AG04450 (cell line): ENCODE measurements around the gene SOX1. TPM values are rescaled to one million over a fixed set of nuclear protein-coding genes. Genes with fewer than 3 reads are reported as not detected.

ENCODE experiments used
- CTCF ChIA-PET: fragments of 300-600, 350-600 bp; formaldehyde crosslinking; extraction: SDS; loops from one replicate; lab custom pipeline; 2022; ENCODE audit warnings: antibody characterized with exemption, inconsistent platforms; lab: Charles Lee
- POLR2A ChIA-PET: fragments of 350-600 bp; formaldehyde crosslinking; extraction: SDS; loops from one replicate; lab custom pipeline; 2021; ENCODE audit warnings: antibody characterized with exemption, inconsistent platforms; lab: Yijun Ruan, JAX
- DNase-seq: peaks from one replicate; pipeline ENCODE4 v3.0.0-alpha.2; 2011; ENCODE audit warnings: low read depth, low spot score
- H3K27ac ChIP-seq: one replicate; pipeline ENCODE4 v1.5.1; 2012; ENCODE audit warnings: low read depth, low read length, control low read depth
- H3K27me3 ChIP-seq: one replicate; pipeline ENCODE4 v1.6.0; 2012; ENCODE audit warnings: low read length; ENCODE audit not compliant: control insufficient read depth, insufficient read depth
- H3K4me3 ChIP-seq: 2 replicates; pipeline ENCODE4 v1.5.1; 2011; ENCODE audit warnings: mild to moderate bottlenecking, low read depth, low read length, control low read depth
- H3K9me3 ChIP-seq: 2 replicates; pipeline ENCODE4 v1.5.1; 2012; ENCODE audit warnings: low read length; ENCODE audit not compliant: control insufficient read depth, insufficient read depth
- CTCF ChIP-seq: IDR thresholded peaks from 2 replicates; pipeline ENCODE4 v1.5.1; 2011; ENCODE audit warnings: low read depth, low read length, control low read depth, inconsistent platforms
- polyA plus RNA-seq: library from polyadenylated mRNA; depleted of rRNA; stranded (reverse); fragments of >200 nt; gene quantifications from 2 replicates; pipeline ENCODE4 v1.2.3, GENCODE V29; 2011

The SOX1 gene
- polyA plus RNA-seq, 1 experiment, result not detected

GRCh38 chr13:112115403-112116091, 48.6 kb downstream of the SOX1 start:
- no peak for TF ChIP-seq CTCF
- Histone ChIP-seq H3K27me3 (no peaks in the 10 kb centered on the region), H3K9me3 (peaks cover 73% of the 10 kb centered on the region), H3K4me3 (no peak overlapping the region), H3K27ac (no peak overlapping the region)
- ChIA-PET POLR2A (no interaction called here), CTCF (no interaction called here)
- DNase-seq, result no peak

GRCh38 chr13:112116187-112116950, 49.4 kb downstream of the SOX1 start:
- H3K4me3 ChIP-seq, result no peak overlapping the region
- POLR2A ChIA-PET, result no interaction called here
- CTCF ChIA-PET, result no interaction called here
- H3K27ac ChIP-seq, result no peak overlapping the region
- TF ChIP-seq CTCF, result no peak
- no peaks in the 10 kb centered on the region for H3K27me3 ChIP-seq
- peaks cover 74% of the 10 kb centered on the region for H3K9me3 ChIP-seq
- no peak for DNase-seq

GRCh38 chr13:112117258-112117954, 50.5 kb downstream of the SOX1 start:
- Histone ChIP-seq H3K9me3 (peaks cover 77% of the 10 kb centered on the region), H3K27ac (no peak overlapping the region), H3K4me3 (no peak overlapping the region), H3K27me3 (no peaks in the 10 kb centered on the region)
- TF ChIP-seq CTCF, result no peak
- DNase-seq, result no peak
- ChIA-PET CTCF (no interaction called here), POLR2A (no interaction called here)

- ChIA-PET POLR2A (no interaction called here), CTCF (no interaction called here)
Observed at GRCh38 chr13:112117955-112118302, 51.0 kb downstream of the SOX1 start.

More at GRCh38 chr13:112117955-112118302, 51.0 kb downstream of the SOX1 start:
- no peak overlapping the region for H3K27ac ChIP-seq
- peaks cover 73% of the 10 kb centered on the region for H3K9me3 ChIP-seq
- no peak for TF ChIP-seq CTCF
- H3K4me3 ChIP-seq, result no peak overlapping the region
- DNase-seq, result no peak
- no peaks in the 10 kb centered on the region for H3K27me3 ChIP-seq
